Lower lobe of right lung (tissue), 2 donors: ENCODE measurements around the gene FGF4. TPM values are rescaled to one million over a fixed set of nuclear protein-coding genes. Genes with fewer than 3 reads are reported as not detected.

Source experiments
- ATAC-seq, 2 donors: fragments of 200-7000 bp; cut with Tn5 transposase; one replicate each; pipeline ENCODE4 v1.9.1; 2020 to 2022; ENCODE audit warnings: mild to moderate bottlenecking in 2 of 2, moderate library complexity in 2 of 2
- DNase-seq: peaks from one replicate; pipeline ENCODE4 v3.0.0-alpha.2; 2020
- H3K27ac ChIP-seq: fragments of 200-600 bp; one replicate; pipeline ENCODE4 v1.8.0; 2022
- H3K27me3 ChIP-seq: fragments of 200-600 bp; one replicate; pipeline ENCODE4 v1.8.0; 2022; ENCODE audit warnings: low read depth
- H3K36me3 ChIP-seq: fragments of 200-600 bp; one replicate; pipeline ENCODE4 v1.8.0; 2022; ENCODE audit warnings: mild to moderate bottlenecking
- H3K4me1 ChIP-seq: fragments of 200-600 bp; one replicate; pipeline ENCODE4 v1.8.0; 2022
- H3K4me3 ChIP-seq: fragments of 200-600 bp; one replicate; pipeline ENCODE4 v1.8.0; 2022; ENCODE audit warnings: mild to moderate bottlenecking
- H3K9me3 ChIP-seq: fragments of 200-600 bp; one replicate; pipeline ENCODE4 v1.8.0; 2022
- CTCF ChIP-seq: fragments of 200-600 bp; IDR thresholded peaks from one replicate; pipeline ENCODE4 v1.8.0; 2022; ENCODE audit warnings: antibody characterized with exemption, mild to moderate bottlenecking
- intact Hi-C: fragments of 100-400 bp; cut with DNase I; formaldehyde crosslinking; loops from one replicate; pipeline ENCODE4 v1.11.0; 2022
- total RNA-seq: library from RNA; stranded (reverse); fragmentation: NEBNext Ultra II Directional; extraction: Animal tissue kit (Norgen Biotek cat#: 25700); gene quantifications from one replicate; pipeline ENCODE4 v1.2.1, GENCODE V29; 2021
- donor health status: DM: no; HTN: yes; CAD: no; lungs with severe emphysema.

FGF4 gene
- total RNA-seq, 1 donor from 2014 or later: not detected

DNA sequence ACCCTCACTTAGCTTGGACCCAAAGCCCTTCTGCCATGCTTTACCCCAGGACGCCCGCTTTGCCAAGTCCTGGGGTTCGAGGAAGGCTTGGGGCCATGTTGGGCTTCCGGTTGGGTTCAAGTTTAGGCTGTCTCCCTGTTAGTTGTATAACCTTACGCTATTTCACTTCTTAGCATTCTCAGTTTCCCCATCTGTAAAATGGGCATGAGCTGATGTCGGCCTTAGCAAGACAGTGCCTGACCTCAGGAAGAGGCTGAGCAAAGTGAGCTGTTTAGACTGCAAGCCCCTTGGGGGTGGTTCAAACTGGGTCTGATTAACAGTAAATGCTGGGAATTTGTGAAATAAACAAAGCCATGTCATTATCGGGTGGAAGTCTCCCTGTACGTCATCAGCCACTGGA lies 3.2 kb upstream of the FGF4 start:
- no peak for TF ChIP-seq CTCF
- H3K27me3 ChIP-seq: peaks cover 45% of the 10 kb centered on the region
- H3K9me3 ChIP-seq: no peaks in the 10 kb centered on the region
- intact Hi-C loops: no loop called here
- ATAC-seq (no peak), DNase-seq (no peak)
- no peak overlapping the region for H3K27ac ChIP-seq
- no peak overlapping the region for H3K4me3 ChIP-seq
- H3K36me3 ChIP-seq: no peaks in the 10 kb centered on the region
- H3K4me1 ChIP-seq: no peaks in the 10 kb centered on the region

DNA sequence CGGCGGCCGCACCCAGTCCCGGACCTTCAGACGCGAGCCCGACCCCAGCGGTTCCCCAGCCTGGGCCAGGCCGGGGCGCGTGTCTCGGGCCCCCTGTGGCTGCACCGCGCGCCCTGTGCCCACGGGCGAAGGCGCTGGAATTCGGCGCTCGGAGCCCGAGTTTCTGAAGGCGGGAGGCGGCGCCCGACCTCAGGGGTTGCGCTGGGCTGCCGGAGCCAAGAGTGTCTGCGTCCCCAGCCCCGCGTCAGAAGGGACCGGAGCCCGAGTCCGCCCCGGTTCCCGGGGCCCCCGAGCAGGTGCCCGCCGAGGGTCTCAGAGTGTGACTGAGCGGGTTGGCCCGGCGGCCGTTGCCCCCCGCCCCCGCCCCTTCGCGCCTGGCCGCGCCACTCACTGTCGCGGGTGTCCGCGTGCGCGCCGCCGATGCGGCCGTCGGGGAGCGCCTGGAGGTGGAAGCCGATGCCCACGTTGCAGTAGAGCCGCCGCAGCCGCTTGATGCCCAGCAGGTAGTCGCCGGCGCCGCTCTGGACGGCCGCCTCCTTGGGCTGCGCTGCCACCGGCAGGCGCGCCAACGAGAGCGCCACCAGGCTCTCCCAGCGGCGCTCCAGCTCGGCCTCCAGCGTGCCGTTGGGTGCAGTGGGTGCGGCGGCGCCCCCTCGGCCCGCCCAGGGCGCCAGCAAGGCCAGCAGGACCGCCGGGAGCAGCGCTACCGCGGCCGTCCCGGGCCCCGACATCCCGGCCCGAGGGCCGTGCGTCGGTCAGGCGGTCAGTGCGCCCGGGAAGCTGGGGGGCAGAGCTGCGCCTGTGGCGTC lies 583 bp downstream of the FGF4 start:
- H3K27me3 ChIP-seq: peaks cover 71% of the 10 kb centered on the region
- intact Hi-C loops: no loop called here
- ATAC-seq (peak in 1 of 2 donors; percentile 22), DNase-seq (no peak)
- no peak overlapping the region for H3K4me3 ChIP-seq
- no peak overlapping the region for H3K27ac ChIP-seq
- H3K4me1 ChIP-seq: no peaks in the 10 kb centered on the region
- no peak for TF ChIP-seq CTCF
- H3K9me3 ChIP-seq: no peaks in the 10 kb centered on the region
- H3K36me3 ChIP-seq: no peaks in the 10 kb centered on the region

- Histone ChIP-seq H3K27me3 (peaks cover 75% of the 10 kb centered on the region), H3K4me3 (no peak overlapping the region), H3K9me3 (no peaks in the 10 kb centered on the region), H3K4me1 (no peaks in the 10 kb centered on the region), H3K27ac (no peak overlapping the region), H3K36me3 (no peaks in the 10 kb centered on the region)
- TF ChIP-seq CTCF: no peak
- ATAC-seq (no peak), DNase-seq (no peak)
- intact Hi-C loops: no loop called here
Measured at GRCh38 chr11:69773626-69774353, 1.4 kb downstream of the FGF4 start.

GRCh38 chr11:69771466-69771865 lies 3.7 kb downstream of the FGF4 start:
- no peak for ATAC-seq
- intact Hi-C loops: no loop called here
- peaks cover 61% of the 10 kb centered on the region for H3K27me3 ChIP-seq

GRCh38 chr11:69770540-69770939 lies 4.6 kb downstream of the FGF4 start:
- H3K27me3 ChIP-seq: peaks cover 52% of the 10 kb centered on the region
- no peaks in the 10 kb centered on the region for H3K36me3 ChIP-seq
- H3K9me3 ChIP-seq: no peaks in the 10 kb centered on the region
- intact Hi-C loops: no loop called here
- DNase-seq: no peak
- no peak for TF ChIP-seq CTCF
- H3K27ac ChIP-seq: no peak overlapping the region
- no peak overlapping the region for H3K4me3 ChIP-seq
- no peak for ATAC-seq
- no peaks in the 10 kb centered on the region for H3K4me1 ChIP-seq

More at GRCh38 chr11:69771466-69771865, 3.7 kb downstream of the FGF4 start:
- H3K4me1 ChIP-seq: no peaks in the 10 kb centered on the region
- no peak overlapping the region for H3K27ac ChIP-seq
- H3K4me3 ChIP-seq: no peak overlapping the region
- no peaks in the 10 kb centered on the region for H3K9me3 ChIP-seq
- DNase-seq: no peak
- H3K36me3 ChIP-seq: no peaks in the 10 kb centered on the region
- TF ChIP-seq CTCF: no peak
